BLaER1 (cell line): ENCODE results near the gene GPRC5A.

Experiments
- H3K27ac ChIP-seq: shearing (Covaris generic); formaldehyde crosslinking; 2 replicates; pipeline ENCODE4 v1.8.1; 2022
- H3K27me3 ChIP-seq: shearing (Covaris generic); formaldehyde crosslinking; 2 replicates; pipeline ENCODE4 v1.8.1; 2022
- H3K36me3 ChIP-seq: shearing (Covaris generic); formaldehyde crosslinking; 2 replicates; pipeline ENCODE4 v1.8.1; 2022
- H3K4me1 ChIP-seq: shearing (Covaris generic); formaldehyde crosslinking; 2 replicates; pipeline ENCODE4 v1.8.1; 2022
- H3K4me2 ChIP-seq: shearing (Covaris generic); formaldehyde crosslinking; 2 replicates; pipeline ENCODE4 v1.8.1; 2022
- H3K4me3 ChIP-seq: shearing (Covaris generic); formaldehyde crosslinking; 2 replicates; pipeline ENCODE4 v1.8.1; 2022
- H3K9ac ChIP-seq: shearing (Covaris generic); formaldehyde crosslinking; 2 replicates; pipeline ENCODE4 v1.8.1; 2022
- H3K9me3 ChIP-seq: shearing (Covaris generic); formaldehyde crosslinking; 2 replicates; pipeline ENCODE4 v1.8.1; 2022
- H4K20me1 ChIP-seq: shearing (Covaris generic); formaldehyde crosslinking; 2 replicates; pipeline ENCODE4 v1.8.1; 2022
- Cebpa-rat ChIP-seq: shearing (Covaris generic); IDR thresholded peaks from 2 replicates; pipeline ENCODE4 v1.8.1; 2022

The GPRC5A gene

DNA sequence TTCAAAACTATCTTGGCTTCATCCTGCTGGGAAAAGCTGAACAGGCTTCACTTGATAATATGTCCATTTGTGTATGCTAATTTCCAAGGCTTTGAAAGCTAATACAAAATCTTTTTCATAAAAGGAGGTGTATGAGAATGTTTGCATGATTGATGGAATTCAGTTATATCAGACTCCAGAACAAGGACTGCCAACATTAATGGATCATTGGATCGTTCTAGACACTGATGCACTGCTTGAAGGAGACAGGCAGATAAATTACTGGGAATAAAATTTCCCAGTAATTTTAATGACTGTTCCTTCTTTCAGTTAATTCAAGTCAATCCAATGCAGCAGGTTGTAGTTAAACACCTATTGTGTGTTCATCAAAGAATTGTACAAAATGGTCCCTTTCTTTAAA, 60.1 kb downstream of the GPRC5A start:
- no peak for TF ChIP-seq Cebpa-rat
- Histone ChIP-seq H3K27me3 (no peaks in the 10 kb centered on the region), H3K4me3 (no peak overlapping the region)

DNA sequence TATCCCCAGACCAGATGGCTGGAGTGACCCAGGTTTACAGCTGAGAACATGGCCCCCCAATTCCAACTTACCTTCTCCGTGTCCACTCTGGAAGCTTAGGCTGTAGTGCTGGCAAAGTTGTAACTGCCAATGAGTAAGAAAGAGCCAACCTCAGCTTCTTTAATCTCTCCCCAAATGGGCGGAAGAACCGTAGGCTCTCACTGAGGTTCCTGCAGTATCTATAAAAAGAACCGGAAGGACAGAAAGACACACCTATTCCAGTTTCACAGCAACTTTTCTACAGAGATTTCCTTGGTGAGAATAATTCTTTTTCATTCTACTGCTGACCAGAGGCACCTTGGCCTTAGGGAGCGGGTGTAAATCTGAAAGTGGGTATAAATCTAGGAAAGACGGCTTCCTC, 60.7 kb downstream of the GPRC5A start, which contains the start of gene GPRC5D:
Gene GPRC5D, minus strand, starts transcription at position 135 of the 400 bp plus-strand sequence. CDS start 1,786 bp downstream, outside the sequence.
- Histone ChIP-seq H3K9me3 (no peaks in the 10 kb centered on the region; the same call in 1 of the 2 replicates), H3K9ac (no peak within 1 kb of the TSS), H3K36me3 (no peaks in the 10 kb centered on the region), H3K4me1 (no peaks in the 10 kb centered on the region), H3K4me2 (no peak within 1 kb of the TSS), H3K27ac (no peak within 1 kb of the TSS), H4K20me1 (no peaks in the 10 kb centered on the region), H3K4me3 (no peak within 1 kb of the TSS), H3K27me3 (no peaks in the 10 kb centered on the region)
- no peak for TF ChIP-seq Cebpa-rat

More for the DNA sequence above, 60.1 kb downstream of the GPRC5A start:
- Histone ChIP-seq H3K4me1 (no peaks in the 10 kb centered on the region), H3K36me3 (no peaks in the 10 kb centered on the region), H3K4me2 (no peak overlapping the region), H3K9ac (no peak overlapping the region), H4K20me1 (no peaks in the 10 kb centered on the region), H3K27ac (no peak overlapping the region), H3K9me3 (no peaks in the 10 kb centered on the region; the same call in 1 of the 2 replicates)

DNA sequence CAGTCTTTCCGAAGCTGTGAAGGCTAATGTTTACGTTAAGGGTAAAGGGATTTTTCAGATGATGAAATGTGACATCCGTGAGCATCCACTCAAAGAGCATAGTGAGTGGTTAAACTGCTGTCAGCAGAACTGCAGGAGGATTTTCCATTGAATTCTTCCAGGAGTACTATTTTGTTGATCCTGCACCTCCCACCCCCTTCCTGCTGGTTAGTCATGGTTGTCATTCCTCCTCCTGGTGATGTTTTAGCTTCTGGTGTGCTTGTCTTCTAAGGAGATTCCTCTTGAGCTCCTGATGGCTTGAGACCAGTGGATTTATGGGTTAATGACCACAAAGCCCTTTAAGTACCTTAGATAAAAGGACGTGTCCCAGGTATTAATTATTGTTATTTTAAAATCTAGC, 63.0 kb downstream of the GPRC5A start:
- no peak for TF ChIP-seq Cebpa-rat
- no peaks in the 10 kb centered on the region for H4K20me1 ChIP-seq
- no peak overlapping the region for H3K4me2 ChIP-seq
- no peaks in the 10 kb centered on the region for H3K4me1 ChIP-seq
- no peak overlapping the region for H3K27ac ChIP-seq
- no peaks in the 10 kb centered on the region for H3K36me3 ChIP-seq
- H3K4me3 ChIP-seq: no peak overlapping the region
- H3K27me3 ChIP-seq: no peaks in the 10 kb centered on the region
- H3K9me3 ChIP-seq: no peaks in the 10 kb centered on the region; the same call in 1 of the 2 replicates
- no peak overlapping the region for H3K9ac ChIP-seq

DNA sequence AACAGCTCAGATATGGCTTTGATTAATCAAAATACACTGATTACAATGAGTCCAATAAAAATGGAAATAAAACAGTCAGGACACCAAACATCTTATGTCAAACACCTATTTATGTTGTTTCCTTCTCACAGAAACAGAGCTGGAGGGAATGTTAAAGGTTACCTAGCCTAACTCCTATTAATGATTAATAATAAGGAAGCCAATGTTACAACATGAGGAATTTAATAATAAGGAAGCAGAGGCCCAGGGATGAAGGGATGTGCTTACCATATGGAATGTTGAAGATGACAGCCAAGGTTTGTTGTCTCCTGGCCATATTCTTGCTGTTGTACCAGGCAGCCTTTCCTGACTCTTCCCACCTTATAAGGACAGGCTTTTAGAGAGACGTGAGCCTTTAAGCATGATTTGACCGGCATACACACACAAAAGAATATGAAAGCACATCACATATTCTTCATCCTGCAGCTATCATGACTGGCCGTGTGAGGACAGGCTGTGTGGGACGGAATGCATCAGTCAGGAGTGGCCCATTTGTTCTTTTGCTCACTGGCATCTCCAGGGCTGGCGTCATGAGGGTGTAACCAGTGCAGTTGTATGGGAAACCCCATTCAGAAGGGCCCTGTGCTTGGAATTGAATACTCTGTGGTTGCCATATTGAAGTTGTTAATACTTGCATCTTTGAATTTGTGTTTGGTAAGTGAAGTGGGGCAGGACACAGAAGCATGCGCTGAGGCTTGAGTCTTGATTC, 63.7 kb downstream of the GPRC5A start:
- H3K36me3 ChIP-seq: no peaks in the 10 kb centered on the region
- H3K27ac ChIP-seq: no peak overlapping the region
- H3K9ac ChIP-seq: no peak overlapping the region
- H4K20me1 ChIP-seq: no peaks in the 10 kb centered on the region
- no peak overlapping the region for H3K4me3 ChIP-seq
- H3K9me3 ChIP-seq: no peaks in the 10 kb centered on the region; the same call in 1 of the 2 replicates
- TF ChIP-seq Cebpa-rat: no peak
- no peaks in the 10 kb centered on the region for H3K4me1 ChIP-seq
- no peaks in the 10 kb centered on the region for H3K27me3 ChIP-seq
- H3K4me2 ChIP-seq: no peak overlapping the region

DNA sequence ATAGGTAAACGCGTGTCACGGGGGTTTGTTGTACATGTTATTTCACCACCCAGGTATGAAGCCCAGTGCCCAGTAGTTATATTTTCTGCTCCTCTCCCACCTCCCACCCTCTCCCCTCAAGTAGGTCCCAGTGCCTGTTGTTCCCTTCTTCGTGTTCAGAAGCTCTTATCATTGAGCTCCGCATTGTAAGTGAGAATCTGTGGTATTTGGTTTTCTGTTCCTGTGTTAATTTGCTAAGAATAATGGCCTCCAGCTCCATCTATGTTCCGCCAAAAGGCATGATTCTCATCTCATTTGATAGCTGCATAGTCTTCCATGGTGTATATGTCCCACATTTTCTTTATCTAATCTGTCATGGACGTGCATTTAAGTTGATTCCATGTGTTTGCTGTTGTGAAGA, 67.5 kb downstream of the GPRC5A start:
- no peaks in the 10 kb centered on the region for H3K27me3 ChIP-seq
- H3K9ac ChIP-seq: no peak overlapping the region
- H3K4me2 ChIP-seq: no peak overlapping the region
- H3K4me1 ChIP-seq: no peaks in the 10 kb centered on the region
- no peak for TF ChIP-seq Cebpa-rat
- no peaks in the 10 kb centered on the region for H3K36me3 ChIP-seq
- no peaks in the 10 kb centered on the region for H3K9me3 ChIP-seq
- no peaks in the 10 kb centered on the region for H4K20me1 ChIP-seq
- no peak overlapping the region for H3K4me3 ChIP-seq
- H3K27ac ChIP-seq: no peak overlapping the region

DNA sequence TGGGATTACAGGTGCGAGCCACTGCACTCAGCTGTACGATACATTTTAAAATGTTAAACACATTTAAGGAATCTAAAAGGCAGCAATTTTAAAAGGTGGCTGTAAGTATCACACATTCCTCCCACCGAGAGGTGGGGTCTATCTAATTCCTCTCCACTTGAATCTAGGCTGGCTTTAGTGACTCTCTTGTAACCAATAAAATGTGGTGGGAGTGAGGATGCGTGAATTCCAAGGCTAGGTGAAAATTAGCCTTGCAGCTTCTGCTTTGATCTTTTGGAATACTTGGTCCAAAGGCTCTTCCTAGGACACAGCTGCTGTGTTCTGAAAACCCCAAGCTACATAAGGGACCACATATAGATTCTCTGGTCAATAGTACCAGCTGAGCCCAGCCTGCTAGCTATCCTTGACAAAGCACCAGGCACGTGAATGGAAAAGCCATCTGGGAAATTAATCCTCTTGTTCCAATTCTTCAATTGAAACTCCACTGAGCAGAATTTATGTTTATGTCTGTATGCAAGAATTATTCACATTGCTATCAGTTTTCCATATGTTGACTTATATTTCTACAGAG, 69.4 kb downstream of the GPRC5A start:
- Histone ChIP-seq H4K20me1 (no peaks in the 10 kb centered on the region), H3K36me3 (no peaks in the 10 kb centered on the region), H3K4me3 (no peak overlapping the region), H3K4me2 (no peak overlapping the region), H3K9ac (no peak overlapping the region), H3K4me1 (no peaks in the 10 kb centered on the region), H3K27me3 (no peaks in the 10 kb centered on the region), H3K27ac (no peak overlapping the region), H3K9me3 (no peaks in the 10 kb centered on the region)
- no peak for TF ChIP-seq Cebpa-rat

DNA sequence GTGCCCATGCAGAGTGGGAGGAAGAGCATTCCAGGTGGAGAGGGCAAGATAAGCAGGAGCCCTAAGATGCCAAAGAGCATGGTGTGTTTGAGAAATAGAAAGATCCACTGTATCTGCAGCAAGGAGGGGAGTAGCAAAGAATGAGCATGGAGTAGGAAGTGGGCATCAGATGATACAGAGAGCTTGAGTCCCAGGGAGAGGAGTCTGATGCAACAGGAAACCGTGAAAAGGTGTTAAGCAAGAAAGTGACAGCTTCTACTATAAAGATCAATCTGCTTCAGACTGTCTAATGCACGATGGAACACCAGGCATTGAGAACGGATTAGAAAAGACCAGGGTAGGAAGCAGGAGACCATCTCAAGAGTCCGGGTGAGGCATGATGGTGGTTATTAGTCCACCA, 72.9 kb downstream of the GPRC5A start:
- Histone ChIP-seq H3K9ac (no peak overlapping the region), H3K4me2 (no peak overlapping the region), H3K36me3 (no peaks in the 10 kb centered on the region), H4K20me1 (no peaks in the 10 kb centered on the region), H3K27ac (no peak overlapping the region), H3K9me3 (no peaks in the 10 kb centered on the region), H3K27me3 (no peaks in the 10 kb centered on the region), H3K4me3 (no peak overlapping the region), H3K4me1 (no peaks in the 10 kb centered on the region)
- TF ChIP-seq Cebpa-rat: no peak

DNA sequence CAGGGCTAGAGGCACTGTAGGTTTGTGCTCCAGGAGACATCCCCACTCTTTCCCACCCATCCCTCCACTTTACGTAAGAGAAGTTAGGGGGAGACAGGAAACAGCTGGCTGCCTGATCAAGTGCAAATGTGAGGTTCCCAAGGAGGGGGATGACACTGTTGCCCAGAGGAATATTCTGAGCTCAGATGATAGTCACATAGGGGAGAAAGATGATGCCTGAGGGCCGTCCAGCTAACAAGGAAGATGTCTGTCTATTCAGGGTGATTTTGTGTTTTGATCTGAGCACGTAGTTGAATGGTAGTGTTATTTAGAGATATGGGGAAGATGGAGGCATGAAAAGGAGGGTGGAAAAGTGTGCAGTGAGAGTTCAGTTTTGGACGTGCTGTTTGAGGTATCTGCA, 74.5 kb downstream of the GPRC5A start:
- Histone ChIP-seq H3K9me3 (no peaks in the 10 kb centered on the region), H3K4me3 (no peak overlapping the region), H3K27me3 (no peaks in the 10 kb centered on the region), H3K4me1 (no peaks in the 10 kb centered on the region), H3K27ac (no peak overlapping the region), H3K4me2 (no peak overlapping the region), H3K36me3 (no peaks in the 10 kb centered on the region), H4K20me1 (no peaks in the 10 kb centered on the region), H3K9ac (no peak overlapping the region)
- no peak for TF ChIP-seq Cebpa-rat
